Ascending aorta (tissue), 2 donors: ENCODE measurements around the gene PER1. TPM values are rescaled to one million over a fixed set of nuclear protein-coding genes. Genes with fewer than 3 reads are reported as not detected.
A peak's percentile ranks its signal among the peaks of the same experiment; 100 is the strongest.

ENCODE experiments used
- DNase-seq, 2 donors: peaks; one replicate each; pipeline ENCODE4 v3.0.0-alpha.2; 2019; ENCODE audit warnings: low spot score in 2 of 2
- H3K27ac ChIP-seq, 2 donors: fragments of 200-600 bp; sonication (generic); one replicate each; pipeline ENCODE4 v1.5.1; 2016 to 2017; ENCODE audit warnings: mild to moderate bottlenecking in 1 of 2
- H3K27me3 ChIP-seq: fragments of 200-600 bp; sonication (generic); one replicate; pipeline ENCODE4 v1.5.1; 2017
- H3K36me3 ChIP-seq, 2 donors: fragments of 200-600 bp; sonication (generic); one replicate each; pipeline ENCODE4 v1.5.1; 2016
- H3K4me1 ChIP-seq, 2 donors: fragments of 200-600 bp; sonication (generic); one replicate each; pipeline ENCODE4 v1.5.1; 2016 to 2017; ENCODE audit warnings: mild to moderate bottlenecking in 1 of 2
- H3K4me3 ChIP-seq, 2 donors: fragments of 200-600 bp; sonication (generic); one replicate each; pipeline ENCODE4 v1.5.1; 2016 to 2017; ENCODE audit warnings: mild to moderate bottlenecking in 1 of 2
- H3K9me3 ChIP-seq, 2 donors: fragments of 200-600 bp; sonication (generic); one replicate each; pipeline ENCODE4 v1.5.1; 2016
- CTCF ChIP-seq, 3 experiments: fragments of 200-600 bp in 2 of 3; fragments of 450-650 bp in 1 of 3; sonication (generic) in 2 of 3; IDR thresholded peaks; one replicate each; pipeline ENCODE4 v1.5.1; 2016 to 2019; ENCODE audit warnings: antibody characterized with exemption in 3 of 3, mild to moderate bottlenecking in 1 of 3, moderate library complexity in 1 of 3
- intact Hi-C: fragments of 100-400 bp; cut with DNase I; formaldehyde crosslinking; loops from one replicate; pipeline ENCODE4 v1.15.1; 2023
- total RNA-seq: library from RNA; depleted of rRNA; stranded (reverse); fragments of >200 nt; gene quantifications from one replicate; pipeline ENCODE4 v1.1.0, GENCODE V29; 2016

PER1 gene
- total RNA-seq, 1 donor from 2014 or later, result 178 TPM

GRCh38 chr17:8163978-8164814, 12.0 kb upstream of the PER1 start:
- Histone ChIP-seq H3K4me1 (peaks cover 21 to 29% of the 10 kb centered on the region in 2 donors), H3K36me3 (peaks cover 14 to 15% of the 10 kb centered on the region in 2 donors), H3K9me3 (no peaks in the 10 kb centered on the region), H3K27ac (peak overlapping the region; percentile 99 to 100), H3K27me3 (no peaks in the 10 kb centered on the region), H3K4me3 (peak overlapping the region in 1 of 2 donors; percentile 100)
- peak; percentile 69 to 87 for DNase-seq
- intact Hi-C loops, result loop anchor here (2.0 kb wide), 1 partner anchor 23 kb away; no protein-coding TSS in a partner anchor
- TF ChIP-seq CTCF (IDR thresholded peaks at IDR 0.05), result no peak

DNA sequence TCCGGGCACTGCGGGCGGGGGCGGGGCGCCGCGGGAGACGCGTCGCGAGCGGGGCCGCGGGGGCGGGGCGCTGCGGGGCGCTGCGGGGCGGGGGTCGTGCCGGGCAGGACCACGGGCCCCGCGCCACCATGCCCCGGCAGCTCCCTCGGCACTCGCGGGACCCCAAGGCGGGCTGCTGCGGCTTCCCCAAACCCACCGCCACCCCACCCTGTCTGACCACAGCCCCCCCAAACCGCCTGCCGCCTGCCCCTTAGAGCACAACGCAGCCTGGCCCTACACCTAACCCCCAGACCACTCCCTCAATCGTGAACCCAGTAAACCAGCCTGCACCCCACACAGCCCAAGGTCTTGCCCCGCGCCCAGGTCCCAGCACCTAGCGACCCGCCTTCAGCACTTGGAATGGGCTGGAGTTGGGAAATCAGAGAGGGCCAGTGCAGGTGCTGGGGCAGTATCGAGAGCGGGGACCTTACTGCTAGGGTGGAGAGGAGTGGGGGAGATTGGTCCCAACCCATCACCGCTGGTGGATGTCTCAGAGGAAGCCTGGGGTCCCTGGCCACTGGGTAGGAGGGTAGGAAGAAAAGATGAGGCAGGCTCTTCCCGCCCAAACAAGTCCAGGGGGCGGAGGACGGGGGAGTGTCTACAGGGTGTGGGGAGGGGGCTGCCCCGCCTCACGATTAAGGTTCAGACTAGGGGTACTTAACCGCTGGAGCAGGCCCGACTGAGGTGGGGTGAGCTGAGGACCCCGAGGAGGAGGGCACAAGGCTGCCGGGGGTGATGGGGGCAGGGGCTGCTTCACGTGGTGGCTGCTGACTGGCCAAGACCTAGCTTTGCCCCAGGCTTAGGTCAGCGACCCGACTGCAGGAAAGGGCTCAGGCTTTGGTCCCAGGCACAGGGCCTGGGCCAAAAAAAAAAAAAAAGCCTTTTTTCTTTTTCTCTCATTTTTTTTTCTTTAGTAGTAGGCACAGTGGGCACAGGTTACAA, 11.1 kb upstream of the PER1 start:
- Histone ChIP-seq H3K4me1 (peaks cover 21 to 33% of the 10 kb centered on the region in 2 donors), H3K4me3 (peak overlapping the region; percentile 91 to 100), H3K9me3 (no peaks in the 10 kb centered on the region), H3K27ac (peak overlapping the region; percentile 99 to 100), H3K36me3 (peaks cover 15 to 18% of the 10 kb centered on the region in 2 donors), H3K27me3 (no peaks in the 10 kb centered on the region)
- TF ChIP-seq CTCF (IDR thresholded peaks at IDR 0.05), result no peak
- intact Hi-C loops, result loop anchor here (2.0 kb wide), 1 partner anchor 24 kb away; no protein-coding TSS in a partner anchor
- DNase-seq, result no peak

GRCh38 chr17:8162233-8162996, 10.2 kb upstream of the PER1 start, which contains the start of gene VAMP2:
TSS of gene VAMP2 (minus strand) at chr17:8162948. CDS start at chr17:8162879, 69 bp downstream.
- H3K4me1 ChIP-seq, result peaks cover 21 to 42% of the 10 kb centered on the region in 2 donors
- peak in 1 of 2 donors; percentile 92 for DNase-seq
- H3K9me3 ChIP-seq, result no peaks in the 10 kb centered on the region
- H3K27ac ChIP-seq, result peak within 1 kb of the TSS; percentile 99 to 100
- H3K4me3 ChIP-seq, result peak within 1 kb of the TSS; percentile 91 to 100
- intact Hi-C loops, result loop anchor here (2.0 kb wide), 1 partner anchor 24 kb away; no protein-coding TSS in a partner anchor
- no peak for TF ChIP-seq CTCF (IDR thresholded peaks at IDR 0.05)
- H3K27me3 ChIP-seq, result no peaks in the 10 kb centered on the region
- H3K36me3 ChIP-seq, result peaks cover 15 to 23% of the 10 kb centered on the region in 2 donors

DNA sequence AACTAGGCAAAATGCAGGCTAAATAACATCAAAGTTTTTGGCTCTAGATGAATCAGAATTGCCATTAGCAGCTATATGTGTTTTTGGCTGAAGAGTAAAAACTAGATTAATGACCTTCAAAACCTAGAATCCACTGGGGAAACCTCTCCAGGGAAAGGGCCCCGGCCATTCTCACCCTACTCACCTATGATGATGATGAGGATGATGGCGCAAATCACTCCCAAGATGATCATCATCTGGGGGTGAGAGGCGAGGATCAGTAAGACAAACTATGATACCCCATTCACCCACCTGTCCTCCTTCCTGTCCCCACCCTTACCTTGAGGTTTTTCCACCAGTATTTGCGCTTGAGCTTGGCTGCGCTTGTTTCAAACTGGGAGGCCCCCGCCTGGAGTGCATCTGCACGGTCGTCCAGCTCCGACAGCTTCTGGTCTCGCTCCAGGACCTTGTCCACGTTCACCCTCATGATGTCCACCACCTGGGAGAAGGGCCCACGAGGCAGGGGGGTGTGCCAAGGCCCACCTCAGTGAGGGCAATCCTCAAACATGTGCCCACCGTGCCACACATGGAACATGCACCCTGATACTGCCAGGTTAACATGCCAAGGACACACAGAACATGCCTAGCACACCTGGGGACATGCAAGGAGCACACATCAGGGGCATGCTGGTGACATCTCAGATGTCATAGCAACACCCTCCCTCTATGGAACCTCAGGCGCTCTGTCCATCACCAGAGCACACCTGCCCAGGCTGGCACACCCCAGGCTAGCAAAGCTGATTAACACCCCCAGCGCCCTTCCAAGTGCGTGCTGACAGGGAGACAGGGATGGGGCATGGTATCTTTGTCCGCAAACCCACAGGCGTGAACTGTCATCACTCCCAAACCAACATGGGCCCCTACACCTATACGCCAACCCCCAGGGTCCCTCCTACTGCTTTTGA, 9.4 kb upstream of the PER1 start:
- peak overlapping the region; percentile 91 to 100 for H3K4me3 ChIP-seq
- peak overlapping the region; percentile 99 to 100 for H3K27ac ChIP-seq
- intact Hi-C loops, result loop anchor here (2.0 kb wide), 1 partner anchor 25 kb away; no protein-coding TSS in a partner anchor
- no peaks in the 10 kb centered on the region for H3K9me3 ChIP-seq
- no peaks in the 10 kb centered on the region for H3K27me3 ChIP-seq
- peaks cover 21 to 47% of the 10 kb centered on the region in 2 donors for H3K4me1 ChIP-seq
- TF ChIP-seq CTCF (IDR thresholded peaks at IDR 0.05), result no peak
- peaks cover 15 to 23% of the 10 kb centered on the region in 2 donors for H3K36me3 ChIP-seq
- no peak for DNase-seq
